ENCODE measurements around the gene MED15.

GRCh38 chr22:20575724-20576444 is 68.5 kb downstream of the MED15 start:
- no peak for TF ChIP-seq GATA3 (IDR thresholded peaks at IDR 0.05; ENCODE audit: low read depth, low read length)
- TF ChIP-seq GATA2 (IDR thresholded peaks at IDR 0.05; ENCODE audit: low read depth, low read length): no peak

Measured in SH-SY5Y (cell line).